SU-DHL-6 (cell line): ENCODE results near the gene ZSWIM2.

ENCODE experiments used
- CTCF ChIP-seq: fragments of 200-600 bp; sonication (generic); IDR thresholded peaks from one replicate; pipeline ENCODE4 v1.5.1; 2017; ENCODE audit warnings: antibody characterized with exemption, mild to moderate bottlenecking, low read length, moderate library complexity; ENCODE audit not compliant: insufficient read depth, poor library complexity, severe bottlenecking
- EZH2phosphoT487 ChIP-seq: fragments of 200-600 bp; sonication (generic), shearing (Covaris generic); conservative IDR thresholded peaks from 2 replicates; pipeline ENCODE4 v1.6.1; 2018; ENCODE audit warnings: mild to moderate bottlenecking, antibody characterized with exemption, low read length, moderate library complexity, mixed read lengths

- no peak for TF ChIP-seq CTCF
- TF ChIP-seq EZH2phosphoT487 = no peak
Measured at GRCh38 chr2:186806591-186806990, 42.4 kb downstream of the ZSWIM2 start.
